ENCODE measurements around the gene TXNDC8.

Gene TXNDC8

GRCh38 chr9:110307191-110307590, 30.5 kb downstream of the TXNDC8 start:
- Histone ChIP-seq H3K27ac (ENCODE audit: low read depth, low read length) (no peak overlapping the region), H3K27me3 (ENCODE audit: insufficient read depth, low read length) (no peaks in the 10 kb centered on the region), H3K79me2 (ENCODE audit: control insufficient read depth, insufficient read depth, low read length, unreplicated experiment) (no peaks in the 10 kb centered on the region), H2AFZ (ENCODE audit: low read length, unreplicated experiment) (no peak overlapping the region), H3K4me3 (ENCODE audit: low read depth, low read length) (no peak overlapping the region), H3K36me3 (ENCODE audit: insufficient read depth, low read length) (no peaks in the 10 kb centered on the region), H3K4me1 (ENCODE audit: control insufficient read depth, insufficient read depth, low read length, unreplicated experiment) (peaks cover 6% of the 10 kb centered on the region)

DNA sequence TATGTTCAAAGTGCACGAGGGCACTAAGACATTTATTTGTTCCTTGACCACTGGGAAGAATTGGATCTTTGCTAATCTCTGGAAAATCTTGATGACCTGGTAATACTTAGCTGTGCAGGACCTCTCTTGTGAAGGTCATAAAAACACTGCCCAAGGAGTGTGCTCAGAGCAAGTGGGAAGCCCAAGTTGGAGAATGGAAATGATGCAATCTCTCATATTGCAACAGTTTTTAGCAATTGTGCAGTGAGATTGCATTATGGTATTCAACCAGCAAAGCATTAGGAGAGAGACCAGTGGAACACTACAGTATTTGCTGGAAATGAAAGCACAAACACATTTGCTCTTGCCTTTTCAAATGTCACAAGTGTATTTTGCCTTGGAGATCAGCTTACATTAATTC, 34.5 kb downstream of the TXNDC8 start:
- H3K27me3 ChIP-seq (ENCODE audit: insufficient read depth, low read length) = no peaks in the 10 kb centered on the region
- H3K4me1 ChIP-seq (ENCODE audit: control insufficient read depth, insufficient read depth, low read length, unreplicated experiment) = peaks cover 6% of the 10 kb centered on the region
- no peak overlapping the region for H3K27ac ChIP-seq (ENCODE audit: low read depth, low read length)
- no peak overlapping the region for H2AFZ ChIP-seq (ENCODE audit: low read length, unreplicated experiment)
- H3K36me3 ChIP-seq (ENCODE audit: insufficient read depth, low read length) = no peaks in the 10 kb centered on the region
- H3K4me3 ChIP-seq (ENCODE audit: low read depth, low read length) = no peak overlapping the region
- no peaks in the 10 kb centered on the region for H3K79me2 ChIP-seq (ENCODE audit: control insufficient read depth, insufficient read depth, low read length, unreplicated experiment)

GRCh38 chr9:110298043-110298605, 39.5 kb downstream of the TXNDC8 start:
- Histone ChIP-seq H3K4me3 (ENCODE audit: low read depth, low read length) (no peak overlapping the region), H3K27me3 (ENCODE audit: insufficient read depth, low read length) (no peaks in the 10 kb centered on the region), H3K4me1 (ENCODE audit: control insufficient read depth, insufficient read depth, low read length, unreplicated experiment) (peaks cover 4% of the 10 kb centered on the region), H2AFZ (ENCODE audit: low read length, unreplicated experiment) (no peak overlapping the region), H3K36me3 (ENCODE audit: insufficient read depth, low read length) (no peaks in the 10 kb centered on the region), H3K79me2 (ENCODE audit: control insufficient read depth, insufficient read depth, low read length, unreplicated experiment) (no peaks in the 10 kb centered on the region), H3K27ac (ENCODE audit: low read depth, low read length) (no peak overlapping the region)

GRCh38 chr9:110293248-110293647, 44.4 kb downstream of the TXNDC8 start:
- Histone ChIP-seq H3K27me3 (ENCODE audit: insufficient read depth, low read length) (no peaks in the 10 kb centered on the region), H3K27ac (ENCODE audit: low read depth, low read length) (no peak overlapping the region), H2AFZ (ENCODE audit: low read length, unreplicated experiment) (no peak overlapping the region), H3K36me3 (ENCODE audit: insufficient read depth, low read length) (no peaks in the 10 kb centered on the region), H3K4me3 (ENCODE audit: low read depth, low read length) (no peak overlapping the region), H3K4me1 (ENCODE audit: control insufficient read depth, insufficient read depth, low read length, unreplicated experiment) (no peaks in the 10 kb centered on the region), H3K79me2 (ENCODE audit: control insufficient read depth, insufficient read depth, low read length, unreplicated experiment) (no peaks in the 10 kb centered on the region)

- no peaks in the 10 kb centered on the region for H3K79me2 ChIP-seq (ENCODE audit: control insufficient read depth, insufficient read depth, low read length, unreplicated experiment)
- no peaks in the 10 kb centered on the region for H3K4me1 ChIP-seq (ENCODE audit: control insufficient read depth, insufficient read depth, low read length, unreplicated experiment)
- no peak overlapping the region for H2AFZ ChIP-seq (ENCODE audit: low read length, unreplicated experiment)
- H3K27ac ChIP-seq (ENCODE audit: low read depth, low read length) = no peak overlapping the region
- no peak overlapping the region for H3K4me3 ChIP-seq (ENCODE audit: low read depth, low read length)
- H3K36me3 ChIP-seq (ENCODE audit: insufficient read depth, low read length) = no peaks in the 10 kb centered on the region
- no peaks in the 10 kb centered on the region for H3K27me3 ChIP-seq (ENCODE audit: insufficient read depth, low read length)
Observed at GRCh38 chr9:110291921-110292557, 45.6 kb downstream of the TXNDC8 start.

DNA sequence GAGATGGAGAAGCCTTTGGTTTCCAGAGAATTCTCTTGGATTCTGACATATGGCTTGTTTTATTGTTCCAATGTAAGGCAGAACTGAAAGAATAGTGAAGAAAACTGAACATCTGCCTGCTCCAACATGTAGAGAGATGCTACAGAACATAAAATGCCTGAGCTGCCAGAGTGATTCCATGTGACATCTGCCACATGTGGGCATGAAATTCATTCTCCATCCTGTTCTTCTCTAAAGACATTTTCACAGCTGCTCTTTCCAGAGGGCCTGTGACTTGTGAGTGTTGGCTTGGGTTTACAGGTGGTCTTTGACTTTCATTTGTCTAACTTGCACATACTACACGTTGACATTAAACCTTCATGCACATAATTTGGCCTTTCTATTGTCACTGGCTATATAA, 47.7 kb downstream of the TXNDC8 start:
- H3K27me3 ChIP-seq (ENCODE audit: insufficient read depth, low read length) = no peaks in the 10 kb centered on the region
- H3K4me1 ChIP-seq (ENCODE audit: control insufficient read depth, insufficient read depth, low read length, unreplicated experiment) = no peaks in the 10 kb centered on the region
- H3K27ac ChIP-seq (ENCODE audit: low read depth, low read length) = no peak overlapping the region

GRCh38 chr9:110288503-110288902, 49.2 kb downstream of the TXNDC8 start:
- Histone ChIP-seq H3K36me3 (ENCODE audit: insufficient read depth, low read length) (no peaks in the 10 kb centered on the region), H3K4me3 (ENCODE audit: low read depth, low read length) (no peak overlapping the region), H3K4me1 (ENCODE audit: control insufficient read depth, insufficient read depth, low read length, unreplicated experiment) (no peaks in the 10 kb centered on the region), H3K79me2 (ENCODE audit: control insufficient read depth, insufficient read depth, low read length, unreplicated experiment) (no peaks in the 10 kb centered on the region), H3K27ac (ENCODE audit: low read depth, low read length) (no peak overlapping the region), H2AFZ (ENCODE audit: low read length, unreplicated experiment) (no peak overlapping the region), H3K27me3 (ENCODE audit: insufficient read depth, low read length) (no peaks in the 10 kb centered on the region)

More for the DNA sequence above, 47.7 kb downstream of the TXNDC8 start:
- Histone ChIP-seq H2AFZ (ENCODE audit: low read length, unreplicated experiment) (no peak overlapping the region), H3K36me3 (ENCODE audit: insufficient read depth, low read length) (no peaks in the 10 kb centered on the region), H3K4me3 (ENCODE audit: low read depth, low read length) (no peak overlapping the region), H3K79me2 (ENCODE audit: control insufficient read depth, insufficient read depth, low read length, unreplicated experiment) (no peaks in the 10 kb centered on the region)

GRCh38 chr9:110287289-110287680, 50.4 kb downstream of the TXNDC8 start:
- H3K36me3 ChIP-seq (ENCODE audit: insufficient read depth, low read length) = no peaks in the 10 kb centered on the region
- H3K79me2 ChIP-seq (ENCODE audit: control insufficient read depth, insufficient read depth, low read length, unreplicated experiment) = no peaks in the 10 kb centered on the region
- no peak overlapping the region for H3K27ac ChIP-seq (ENCODE audit: low read depth, low read length)
- no peak overlapping the region for H2AFZ ChIP-seq (ENCODE audit: low read length, unreplicated experiment)
- no peaks in the 10 kb centered on the region for H3K4me1 ChIP-seq (ENCODE audit: control insufficient read depth, insufficient read depth, low read length, unreplicated experiment)
- H3K27me3 ChIP-seq (ENCODE audit: insufficient read depth, low read length) = no peaks in the 10 kb centered on the region
- no peak overlapping the region for H3K4me3 ChIP-seq (ENCODE audit: low read depth, low read length)

GRCh38 chr9:110284211-110284844, 53.3 kb downstream of the TXNDC8 start:
- H3K36me3 ChIP-seq (ENCODE audit: insufficient read depth, low read length) = no peaks in the 10 kb centered on the region
- H3K4me1 ChIP-seq (ENCODE audit: control insufficient read depth, insufficient read depth, low read length, unreplicated experiment) = no peaks in the 10 kb centered on the region
- H3K4me3 ChIP-seq (ENCODE audit: low read depth, low read length) = no peak overlapping the region
- no peak overlapping the region for H2AFZ ChIP-seq (ENCODE audit: low read length, unreplicated experiment)
- H3K27ac ChIP-seq (ENCODE audit: low read depth, low read length) = no peak overlapping the region
- peaks cover under 1% of the 10 kb centered on the region; the same call in 1 of the 2 replicates for H3K27me3 ChIP-seq (ENCODE audit: insufficient read depth, low read length)
- no peaks in the 10 kb centered on the region for H3K79me2 ChIP-seq (ENCODE audit: control insufficient read depth, insufficient read depth, low read length, unreplicated experiment)

DNA sequence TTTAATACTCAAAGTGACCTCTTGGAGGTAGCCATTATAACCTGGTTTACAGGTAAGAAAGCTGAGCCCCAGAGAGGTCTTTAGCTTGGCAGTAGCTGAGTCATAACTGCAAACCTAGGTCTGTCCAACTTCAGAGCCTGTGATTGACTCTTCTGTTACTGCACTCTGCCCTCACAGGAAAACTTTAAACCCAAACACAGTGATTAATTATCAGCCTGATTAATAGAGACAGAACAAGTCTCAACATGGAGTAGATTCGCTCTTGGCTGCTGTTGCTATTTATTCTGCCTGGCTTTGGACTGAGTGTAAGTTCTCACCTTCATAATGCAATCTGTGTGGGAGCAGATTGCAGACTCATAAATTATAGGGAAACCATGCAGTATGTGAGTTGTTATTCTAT, 53.9 kb downstream of the TXNDC8 start:
- Histone ChIP-seq H3K27ac (ENCODE audit: low read depth, low read length) (no peak overlapping the region), H2AFZ (ENCODE audit: low read length, unreplicated experiment) (no peak overlapping the region), H3K27me3 (ENCODE audit: insufficient read depth, low read length) (peaks cover 4% of the 10 kb centered on the region; the same call in 1 of the 2 replicates), H3K4me1 (ENCODE audit: control insufficient read depth, insufficient read depth, low read length, unreplicated experiment) (no peaks in the 10 kb centered on the region), H3K36me3 (ENCODE audit: insufficient read depth, low read length) (no peaks in the 10 kb centered on the region), H3K79me2 (ENCODE audit: control insufficient read depth, insufficient read depth, low read length, unreplicated experiment) (no peaks in the 10 kb centered on the region), H3K4me3 (ENCODE audit: low read depth, low read length) (no peak overlapping the region)

- Histone ChIP-seq H3K27ac (ENCODE audit: low read depth, low read length) (no peak overlapping the region), H3K4me3 (ENCODE audit: low read depth, low read length) (no peak overlapping the region), H3K4me1 (ENCODE audit: control insufficient read depth, insufficient read depth, low read length, unreplicated experiment) (peaks cover 6% of the 10 kb centered on the region), H3K27me3 (ENCODE audit: insufficient read depth, low read length) (peaks cover 4% of the 10 kb centered on the region; the same call in 1 of the 2 replicates), H3K36me3 (ENCODE audit: insufficient read depth, low read length) (no peaks in the 10 kb centered on the region), H3K79me2 (ENCODE audit: control insufficient read depth, insufficient read depth, low read length, unreplicated experiment) (no peaks in the 10 kb centered on the region), H2AFZ (ENCODE audit: low read length, unreplicated experiment) (no peak overlapping the region)
Observed at GRCh38 chr9:110282739-110283081, 55.0 kb downstream of the TXNDC8 start.
